Activated CD4-positive, alpha-beta T cell treated with anti-CD3 and anti-CD28 coated beads for 48 hours (primary cell): ENCODE results near the gene TMEM37.

Experiments used
- DNase-seq: peaks from one replicate; pipeline ENCODE4 v3.0.0-alpha.2; 2020

Gene TMEM37

DNA sequence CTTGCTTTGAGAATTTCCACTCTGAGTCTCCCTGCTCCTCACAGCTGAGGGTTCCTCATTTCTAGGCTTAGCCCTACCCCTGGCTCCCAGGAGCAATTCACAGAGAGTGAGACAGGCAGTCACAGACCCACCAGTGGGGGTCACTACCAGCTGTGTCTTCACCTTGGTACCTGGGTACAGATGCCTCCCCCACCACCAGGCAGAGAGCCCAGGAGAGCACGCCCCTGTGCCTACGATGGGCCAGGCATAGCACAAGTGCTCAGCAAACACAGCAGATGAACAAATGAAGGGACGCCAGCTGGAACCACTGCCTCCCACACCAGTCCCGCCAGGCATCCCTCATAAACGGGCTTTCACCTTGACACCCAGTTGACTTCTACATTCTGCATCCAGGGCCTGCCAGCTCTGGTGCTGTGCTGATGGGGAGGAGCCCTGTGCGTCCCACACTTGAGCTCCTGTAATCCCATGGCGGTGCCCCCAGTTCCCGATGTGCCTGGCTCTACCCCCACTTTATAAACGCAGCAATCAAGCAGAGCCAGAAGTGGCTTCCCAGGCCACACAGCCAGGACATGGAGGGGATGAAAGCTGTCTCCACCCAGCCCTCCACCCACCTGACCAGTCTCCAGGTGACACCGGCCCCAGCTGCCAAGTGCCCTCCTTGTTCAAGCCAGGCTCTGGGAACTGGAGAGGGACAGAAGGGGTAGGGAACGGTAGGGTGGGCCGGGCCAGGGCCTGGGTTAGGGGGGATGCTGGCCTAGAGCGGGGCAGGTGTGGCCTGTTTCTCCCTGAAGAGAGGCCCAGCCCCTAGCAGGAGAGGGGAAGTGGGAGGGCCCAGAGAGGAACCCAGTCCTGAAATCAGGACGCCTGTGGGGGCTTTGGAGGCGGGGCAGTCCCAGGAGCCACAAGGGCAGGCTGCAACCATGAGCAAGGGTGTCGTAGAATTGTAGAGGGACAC lies 50.1 kb downstream of the TMEM37 start:
- no peak for DNase-seq

DNA sequence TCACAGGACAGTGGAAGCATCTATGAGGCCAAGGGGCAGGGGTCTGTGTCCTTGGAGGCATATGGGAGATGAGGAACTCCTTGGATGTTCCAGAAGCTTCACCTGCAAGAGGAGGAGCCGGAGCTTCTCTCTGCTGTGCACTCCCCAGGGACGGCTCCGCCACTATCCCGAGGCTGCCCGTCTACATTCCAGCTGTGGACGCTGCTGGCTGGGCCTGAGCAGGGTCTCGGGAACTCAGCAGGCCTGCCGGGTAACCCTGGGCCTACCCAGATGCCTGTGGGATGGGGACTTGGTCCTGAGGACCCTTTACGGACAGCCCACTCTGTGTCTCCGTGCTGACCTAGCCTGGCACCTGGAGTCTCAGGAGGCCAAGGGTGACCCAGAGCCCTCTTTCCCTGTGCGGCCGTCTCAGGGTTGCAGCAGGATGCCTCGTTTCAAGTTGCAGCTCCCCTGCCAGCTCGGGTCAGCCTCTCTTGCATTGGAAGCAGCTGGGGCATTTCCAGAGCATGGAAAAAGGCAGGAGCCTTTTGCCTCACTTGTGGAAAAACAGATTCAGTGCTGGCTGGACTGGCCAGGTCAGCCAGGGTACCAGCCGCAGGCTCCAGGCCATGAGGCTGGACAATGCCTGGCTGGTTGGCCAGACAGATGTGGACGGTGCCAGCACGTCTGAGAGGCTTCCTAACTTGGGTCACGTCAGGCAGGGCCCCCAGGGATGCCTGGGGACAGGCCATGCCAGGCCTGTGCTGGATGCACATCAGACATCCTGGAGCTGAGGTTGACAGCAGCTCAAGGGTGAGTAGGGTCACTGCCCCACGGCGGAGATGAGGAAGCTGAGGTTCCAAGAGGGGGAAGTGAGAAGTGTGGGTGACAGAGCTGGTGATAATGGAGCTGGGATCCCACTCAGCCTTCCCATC lies 51.1 kb downstream of the TMEM37 start:
- no peak for DNase-seq

DNA sequence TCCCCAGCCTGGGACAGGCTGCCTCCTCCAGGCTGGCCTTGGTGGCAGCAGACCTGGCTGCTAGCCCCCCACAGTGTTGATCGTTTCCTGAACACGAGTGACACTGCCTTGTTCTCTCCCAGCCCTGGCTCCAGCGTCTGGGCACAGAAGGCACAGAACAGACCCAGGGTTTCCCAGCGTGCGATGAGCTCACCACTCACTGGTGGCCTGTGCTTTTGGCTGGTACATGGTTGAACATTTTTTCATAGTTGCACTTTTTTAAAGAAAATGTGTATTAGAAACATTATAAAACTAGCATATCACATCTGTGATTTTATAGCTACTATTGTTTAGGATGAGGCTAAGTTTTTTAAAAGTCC lies 51.7 kb downstream of the TMEM37 start:
- DNase-seq: no peak

DNA sequence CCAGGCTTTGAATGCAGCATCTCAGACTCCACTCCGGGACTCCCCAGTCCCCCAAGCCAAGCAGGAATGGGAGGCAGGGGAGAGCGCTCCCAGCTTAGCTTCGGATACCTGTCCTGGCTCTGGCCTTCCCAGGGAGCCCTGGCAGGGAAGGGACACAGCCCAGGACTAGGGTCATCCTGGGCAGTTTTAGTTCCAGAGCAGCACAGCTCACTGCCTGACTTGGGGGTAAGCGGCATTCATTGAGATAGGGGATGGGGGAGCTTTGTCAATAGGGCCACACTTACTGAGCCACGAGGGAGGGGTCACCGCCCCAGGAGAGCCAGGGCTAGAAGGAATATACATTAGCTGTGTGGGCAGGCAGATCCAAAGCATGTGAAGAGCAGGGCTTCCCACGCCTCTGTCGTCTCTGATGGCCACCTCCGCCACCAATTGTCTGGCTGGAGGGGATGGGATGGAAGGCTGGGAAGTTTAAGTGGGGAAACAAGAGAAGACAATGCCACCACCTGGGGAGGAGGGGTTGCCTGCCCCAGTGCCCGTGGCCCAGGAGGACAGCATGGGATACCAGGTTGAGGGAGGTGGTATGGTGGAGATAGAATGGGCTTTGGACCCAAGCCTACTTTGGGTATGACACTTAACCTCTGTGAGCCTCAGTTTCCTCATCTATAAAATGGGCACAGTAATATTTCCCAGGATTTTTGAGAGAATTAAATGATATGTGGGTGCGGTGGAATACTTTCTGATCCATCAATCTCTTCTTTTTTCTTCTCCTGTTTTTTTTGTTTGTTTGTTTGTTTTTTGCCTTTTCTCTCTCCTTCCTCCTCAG lies 52.5 kb downstream of the TMEM37 start:
- DNase-seq: no peak

DNA sequence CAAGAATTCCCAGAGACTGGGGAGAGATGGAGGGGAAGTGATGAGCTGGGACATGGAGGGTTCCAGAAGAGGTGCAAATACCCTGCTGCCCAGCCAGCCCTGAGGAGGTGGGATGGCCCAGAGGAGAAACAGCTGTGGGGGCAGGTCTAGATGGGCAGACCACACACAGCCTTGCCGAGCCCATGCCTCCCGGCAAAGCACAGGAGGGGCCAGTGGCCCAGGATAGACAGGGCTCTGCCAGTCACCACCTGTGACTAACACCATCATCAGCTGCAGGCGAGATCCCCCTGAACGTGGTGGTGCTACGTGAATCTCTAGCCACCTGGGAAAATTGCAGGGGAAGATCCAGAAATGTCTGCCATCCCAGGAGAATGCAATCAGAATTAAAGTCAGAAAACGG lies 53.2 kb downstream of the TMEM37 start:
- DNase-seq: no peak

DNA sequence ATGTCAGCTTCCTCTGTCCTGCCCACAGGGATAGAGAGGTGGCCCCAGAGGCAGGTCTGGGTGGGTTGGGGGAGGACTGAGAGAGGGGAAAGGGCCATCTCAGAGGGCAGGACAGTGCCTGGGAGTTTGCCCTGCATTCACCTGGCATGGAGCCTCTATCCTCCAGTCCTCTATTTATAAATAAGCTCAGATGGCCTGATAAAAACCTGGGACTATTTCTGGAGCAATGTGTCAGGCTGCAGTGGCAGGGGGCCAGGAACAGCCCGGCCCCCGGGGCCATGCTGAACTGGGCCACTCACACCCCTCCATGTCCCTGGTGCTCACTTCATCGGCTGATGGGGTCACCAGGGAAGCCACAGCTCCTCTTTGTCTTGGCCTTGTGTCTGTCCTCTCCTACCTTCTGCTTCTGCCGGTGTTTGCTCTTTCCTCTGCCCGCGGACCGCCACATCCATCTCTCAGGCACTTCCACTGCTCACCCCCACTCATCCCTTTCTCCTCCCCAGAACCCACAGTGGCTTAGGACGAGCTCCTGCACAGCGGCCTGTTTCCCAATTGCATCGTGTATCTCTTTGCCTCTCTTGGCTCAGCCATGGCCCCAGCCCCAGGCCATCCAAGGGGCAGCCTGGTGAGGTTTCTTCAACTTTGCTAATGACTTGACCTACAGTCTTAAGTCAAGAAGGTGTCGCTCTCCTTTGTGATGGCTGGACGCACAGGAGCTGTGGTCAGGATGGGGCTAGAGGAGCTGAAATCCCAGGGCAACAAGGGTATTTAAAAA lies 53.9 kb downstream of the TMEM37 start:
- no peak for DNase-seq

DNA sequence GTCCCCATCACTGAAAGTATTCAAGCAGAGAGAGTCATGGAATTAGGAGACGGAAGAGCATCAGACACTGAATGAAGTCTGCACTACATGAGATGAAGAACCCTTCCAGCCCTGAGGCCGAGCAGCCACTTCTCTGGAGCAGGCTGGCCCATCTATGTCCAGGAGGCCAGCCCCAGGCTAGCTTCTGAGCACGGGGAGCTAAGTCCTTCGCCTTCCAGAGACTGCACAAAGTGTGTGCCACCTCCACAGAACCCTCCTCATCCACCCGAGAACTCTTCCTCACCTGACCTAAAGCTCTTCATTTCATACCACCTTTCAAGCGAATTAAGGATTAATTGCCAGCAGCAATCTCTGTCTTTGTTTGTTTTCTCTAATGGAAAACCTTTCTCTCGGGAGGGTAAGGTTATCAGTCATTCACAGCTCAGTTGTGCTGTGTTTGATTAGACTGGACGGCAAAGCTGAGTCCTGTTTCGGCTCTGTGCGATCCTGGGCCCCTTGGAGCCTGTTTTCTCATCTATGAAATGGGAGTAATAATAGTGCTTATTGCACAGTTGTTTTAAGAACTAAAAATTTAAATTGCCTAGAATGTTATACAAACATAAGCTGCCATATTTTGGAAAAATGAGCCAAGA lies 54.7 kb downstream of the TMEM37 start:
- DNase-seq: no peak

DNA sequence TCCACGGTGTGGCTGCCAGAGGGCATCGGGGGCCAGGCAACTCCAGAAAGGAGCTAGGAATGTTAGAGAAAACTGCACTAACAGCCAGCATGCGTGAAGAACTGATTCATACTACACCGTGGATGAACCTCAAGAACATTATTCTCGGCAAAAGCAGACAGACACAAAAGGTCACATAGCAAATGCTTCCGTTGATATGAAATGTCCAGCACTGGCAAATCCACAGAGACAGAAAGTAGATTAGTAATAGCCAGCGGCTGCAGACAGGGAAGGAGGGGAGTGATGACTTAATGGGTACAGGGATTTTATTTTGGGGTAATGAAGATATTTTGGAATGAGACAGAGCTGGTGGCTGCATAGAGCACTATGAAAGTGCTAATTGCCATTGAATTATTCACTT lies 55.2 kb downstream of the TMEM37 start:
- no peak for DNase-seq

DNA sequence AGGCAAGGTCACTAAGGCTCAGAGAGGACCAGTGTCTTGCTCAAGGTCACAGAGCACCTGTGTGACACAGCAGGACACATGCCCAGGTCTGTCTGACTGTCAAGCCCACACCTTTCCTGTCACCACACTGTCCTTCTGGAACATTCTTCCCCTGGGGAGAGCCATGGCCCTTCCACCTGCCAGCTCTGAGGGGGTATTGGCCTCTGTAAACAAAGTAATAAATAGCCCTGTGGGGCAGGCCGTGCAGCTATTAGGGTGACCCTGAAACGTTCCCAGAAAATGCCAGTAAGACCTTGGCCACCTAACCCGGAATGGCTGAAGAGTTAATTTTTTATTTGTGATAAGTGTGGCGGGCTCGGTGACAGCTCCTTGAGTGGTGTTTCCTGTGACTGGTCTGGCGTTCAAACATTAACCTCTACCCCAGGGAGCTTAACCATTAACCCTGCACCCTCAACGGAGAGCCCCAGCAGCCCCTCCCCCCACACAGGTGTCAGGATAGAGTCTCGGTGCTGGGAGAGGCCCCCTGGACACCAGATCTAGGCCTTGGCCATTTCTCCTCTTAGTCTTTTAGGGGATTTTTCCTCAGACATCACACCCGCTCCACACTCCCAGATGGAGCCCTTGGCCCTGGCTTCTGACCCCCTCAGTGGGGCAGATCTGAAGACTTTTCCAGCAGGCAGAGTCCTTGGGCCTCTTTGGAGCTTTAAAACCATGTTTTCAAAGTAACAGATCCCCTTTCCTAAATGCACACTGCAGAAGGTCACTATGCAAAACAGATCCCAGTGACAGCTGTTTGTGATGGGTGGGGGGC lies 56.0 kb downstream of the TMEM37 start:
- no peak for DNase-seq
